Keratinocyte (primary cell): Measurements from ENCODE around the gene DYNLRB1.

Source experiments
- EZH2 ChIP-seq: IDR thresholded peaks from one replicate; pipeline ENCODE4 v1.6.1; 2012; ENCODE audit warnings: inconsistent platforms, mild to moderate bottlenecking, low read length, moderate library complexity
- TF ChIP-seq, protein P1 (sequence below), 3 experiments: IDR thresholded peaks in 1 of 3; conservative IDR thresholded peaks in 1 of 3; optimal IDR thresholded peaks in 1 of 3; 2 replicates in 2 of 3; 3 replicates in 1 of 3; pipeline versions ENCODE3 to v1.5.1; 2011; ENCODE audit warnings: low read length in 3 of 3, mild to moderate bottlenecking in 3 of 3, moderate library complexity in 2 of 3, control low read depth in 1 of 3, inconsistent platforms in 1 of 3; ENCODE audit not compliant: insufficient read depth in 2 of 3; ENCODE audit errors: extremely low read depth in 1 of 3

DNA sequence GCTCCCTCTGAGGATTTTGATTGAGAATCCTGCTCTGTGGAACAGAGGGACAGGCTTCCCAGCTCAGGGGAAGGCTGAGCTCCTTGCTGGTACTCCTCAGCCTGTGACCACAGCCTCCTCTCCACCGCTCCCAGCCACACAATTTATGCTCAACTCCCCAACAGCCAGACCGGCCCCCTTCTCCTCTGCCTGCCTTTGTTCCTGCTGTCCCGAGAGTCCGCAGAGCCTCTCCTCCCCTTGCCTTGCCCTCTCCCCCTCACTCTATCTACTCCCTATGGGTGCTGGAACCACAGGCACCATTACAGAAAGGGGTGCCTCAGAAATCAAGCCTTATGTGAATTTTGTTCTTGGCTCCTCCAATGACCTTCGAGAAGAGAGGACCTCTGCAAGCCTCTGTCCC, 58.2 kb downstream of the DYNLRB1 start:
- TF ChIP-seq, protein P1, sequence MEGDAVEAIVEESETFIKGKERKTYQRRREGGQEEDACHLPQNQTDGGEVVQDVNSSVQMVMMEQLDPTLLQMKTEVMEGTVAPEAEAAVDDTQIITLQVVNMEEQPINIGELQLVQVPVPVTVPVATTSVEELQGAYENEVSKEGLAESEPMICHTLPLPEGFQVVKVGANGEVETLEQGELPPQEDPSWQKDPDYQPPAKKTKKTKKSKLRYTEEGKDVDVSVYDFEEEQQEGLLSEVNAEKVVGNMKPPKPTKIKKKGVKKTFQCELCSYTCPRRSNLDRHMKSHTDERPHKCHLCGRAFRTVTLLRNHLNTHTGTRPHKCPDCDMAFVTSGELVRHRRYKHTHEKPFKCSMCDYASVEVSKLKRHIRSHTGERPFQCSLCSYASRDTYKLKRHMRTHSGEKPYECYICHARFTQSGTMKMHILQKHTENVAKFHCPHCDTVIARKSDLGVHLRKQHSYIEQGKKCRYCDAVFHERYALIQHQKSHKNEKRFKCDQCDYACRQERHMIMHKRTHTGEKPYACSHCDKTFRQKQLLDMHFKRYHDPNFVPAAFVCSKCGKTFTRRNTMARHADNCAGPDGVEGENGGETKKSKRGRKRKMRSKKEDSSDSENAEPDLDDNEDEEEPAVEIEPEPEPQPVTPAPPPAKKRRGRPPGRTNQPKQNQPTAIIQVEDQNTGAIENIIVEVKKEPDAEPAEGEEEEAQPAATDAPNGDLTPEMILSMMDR (optimal IDR thresholded peaks at IDR 0.05 in 1 of 3, IDR thresholded peaks at IDR 0.05 in 1 of 3, conservative IDR thresholded peaks at IDR 0.05 in 1 of 3; ENCODE audit: extremely low read depth in 1 of 3, insufficient read depth in 2 of 3, low read length in 3 of 3) = no peak
- TF ChIP-seq EZH2 = no peak
